GM19035 (cell line): ENCODE results near the gene GLTP.
"Not testable (repeated sequence)": the region's sequence is repeated elsewhere in the genome, so short reads cannot be mapped to it uniquely, and the experiment has no call there.

Source experiments
- ATAC-seq: cut with Tn5 transposase; IDR thresholded peaks from one replicate; pipeline ENCODE4 v1.9.1; 2021; ENCODE audit not compliant: unreplicated experiment

The GLTP gene

GRCh38 chr12:109902891-109903418, 22.6 kb upstream of the GLTP start:
- ATAC-seq: no peak

GRCh38 chr12:109900752-109901580, 20.6 kb upstream of the GLTP start:
- peak; percentile 20 for ATAC-seq

- ATAC-seq: peak; percentile 70
Observed at GRCh38 chr12:109899783-109900751, 19.7 kb upstream of the GLTP start, which contains the start of gene TCHP. Gene TCHP (plus strand): TSS chr12:109900274. CDS start chr12:109903027, 2,753 bp downstream.

- ATAC-seq: not testable (repeated sequence)
Observed at GRCh38 chr12:109899345-109899744, 19.0 kb upstream of the GLTP start.

- ATAC-seq: no peak
Observed at GRCh38 chr12:109897029-109897428, 16.7 kb upstream of the GLTP start.

GRCh38 chr12:109896188-109896587, 15.8 kb upstream of the GLTP start:
- ATAC-seq: no peak

- no peak for ATAC-seq
Observed at GRCh38 chr12:109894939-109895338, 14.6 kb upstream of the GLTP start.

- no peak for ATAC-seq
Observed at GRCh38 chr12:109893261-109893995, 13.1 kb upstream of the GLTP start.

- ATAC-seq: no peak
Observed at GRCh38 chr12:109892748-109893147, 12.4 kb upstream of the GLTP start.

GRCh38 chr12:109892165-109892715, 11.9 kb upstream of the GLTP start:
- ATAC-seq: no peak

GRCh38 chr12:109891731-109892130, 11.4 kb upstream of the GLTP start:
- ATAC-seq: not testable (repeated sequence)

- ATAC-seq: no peak
Observed at GRCh38 chr12:109890620-109891170, 10.4 kb upstream of the GLTP start.

- no peak for ATAC-seq
Observed at GRCh38 chr12:109888179-109889020, 8.1 kb upstream of the GLTP start.

- ATAC-seq: no peak
Observed at GRCh38 chr12:109885616-109886015, 5.3 kb upstream of the GLTP start.

GRCh38 chr12:109883461-109883860, 3.1 kb upstream of the GLTP start:
- ATAC-seq: no peak

GRCh38 chr12:109881752-109882151, 1.4 kb upstream of the GLTP start:
- ATAC-seq: no peak

- ATAC-seq: no peak
Observed at GRCh38 chr12:109880938-109881337, 597 bp upstream of the GLTP start.

- ATAC-seq: no peak
Observed at GRCh38 chr12:109879351-109880042, 844 bp downstream of the GLTP start.

- ATAC-seq: no peak
Observed at GRCh38 chr12:109878749-109879148, 1.6 kb downstream of the GLTP start.
